Right atrium auricular region (tissue), 2 donors: ENCODE data around the gene C1orf53. TPM values are rescaled to one million over a fixed set of nuclear protein-coding genes. Genes with fewer than 3 reads are reported as not detected.

Source experiments
- DNase-seq: peaks from one replicate; pipeline ENCODE4 v3.0.0-alpha.2; 2019; ENCODE audit warnings: low spot score
- H3K27ac ChIP-seq, 2 donors: fragments of 200-600 bp; sonication (generic); 1 replicate in 1 of 2; 2 replicates in 1 of 2; pipeline ENCODE4 v1.5.1; 2016 to 2019
- H3K27me3 ChIP-seq, 2 donors: fragments of 200-600 bp; sonication (generic); one replicate each; pipeline versions ENCODE4 v1.5.1 to v1.6.0; 2017 to 2019
- H3K36me3 ChIP-seq: fragments of 200-600 bp; sonication (generic); one replicate; pipeline ENCODE4 v1.5.1; 2016
- H3K4me1 ChIP-seq, 2 donors: fragments of 200-600 bp; sonication (generic); one replicate each; pipeline versions ENCODE4 v1.5.1 to v1.6.0; 2017 to 2019
- H3K4me3 ChIP-seq, 2 donors: fragments of 200-600 bp; sonication (generic); 1 replicate in 1 of 2; 2 replicates in 1 of 2; pipeline ENCODE4 v1.5.1; 2017 to 2019; ENCODE audit warnings: mild to moderate bottlenecking in 1 of 2, moderate library complexity in 1 of 2
- H3K9me3 ChIP-seq, 2 donors: fragments of 200-600 bp; sonication (generic); one replicate each; pipeline ENCODE4 v1.5.1; 2019
- CTCF ChIP-seq, 2 donors: fragments of 200-600 bp; sonication (generic); IDR thresholded peaks; one replicate each; pipeline ENCODE4 v1.5.1; 2019; ENCODE audit warnings: antibody characterized with exemption in 2 of 2
- total RNA-seq, 2 donors: library from RNA; depleted of rRNA; stranded (reverse); fragments of >200 nt; gene quantifications; one replicate each; pipeline ENCODE4 v1.1.0, GENCODE V29; 2016

C1orf53 gene
- total RNA-seq, 2 donors from 2014 or later, result 4.0 to 12.1 TPM

GRCh38 chr1:197904126-197904787, 1.8 kb downstream of the C1orf53 start:
- Histone ChIP-seq H3K27me3 (peaks cover 7 to 15% of the 10 kb centered on the region in 2 donors), H3K4me1 (peaks cover 0 to 7% of the 10 kb centered on the region in 2 donors), H3K9me3 (no peaks in the 10 kb centered on the region), H3K4me3 (no peak overlapping the region), H3K36me3 (no peaks in the 10 kb centered on the region), H3K27ac (no peak overlapping the region)
- DNase-seq, result no peak
- TF ChIP-seq CTCF (IDR thresholded peaks at IDR 0.05), result no peak

- Histone ChIP-seq H3K27ac (no peak overlapping the region), H3K27me3 (peaks cover 22 to 28% of the 10 kb centered on the region in 2 donors), H3K4me3 (no peak overlapping the region), H3K4me1 (peaks cover 0 to 13% of the 10 kb centered on the region in 2 donors), H3K9me3 (no peaks in the 10 kb centered on the region), H3K36me3 (no peaks in the 10 kb centered on the region)
- DNase-seq, result no peak
- TF ChIP-seq CTCF (IDR thresholded peaks at IDR 0.05), result no peak
These were observed 3.4 kb downstream of the C1orf53 start for GRCh38 chr1:197905699-197906351.

GRCh38 chr1:197907846-197908616, 5.6 kb downstream of the C1orf53 start:
- Histone ChIP-seq H3K4me3 (no peak overlapping the region), H3K9me3 (no peaks in the 10 kb centered on the region), H3K4me1 (peaks cover 0 to 28% of the 10 kb centered on the region in 2 donors), H3K27me3 (peaks cover 39 to 42% of the 10 kb centered on the region in 2 donors), H3K36me3 (no peaks in the 10 kb centered on the region), H3K27ac (no peak overlapping the region)
- no peak for DNase-seq
- no peak for TF ChIP-seq CTCF (IDR thresholded peaks at IDR 0.05)

DNA sequence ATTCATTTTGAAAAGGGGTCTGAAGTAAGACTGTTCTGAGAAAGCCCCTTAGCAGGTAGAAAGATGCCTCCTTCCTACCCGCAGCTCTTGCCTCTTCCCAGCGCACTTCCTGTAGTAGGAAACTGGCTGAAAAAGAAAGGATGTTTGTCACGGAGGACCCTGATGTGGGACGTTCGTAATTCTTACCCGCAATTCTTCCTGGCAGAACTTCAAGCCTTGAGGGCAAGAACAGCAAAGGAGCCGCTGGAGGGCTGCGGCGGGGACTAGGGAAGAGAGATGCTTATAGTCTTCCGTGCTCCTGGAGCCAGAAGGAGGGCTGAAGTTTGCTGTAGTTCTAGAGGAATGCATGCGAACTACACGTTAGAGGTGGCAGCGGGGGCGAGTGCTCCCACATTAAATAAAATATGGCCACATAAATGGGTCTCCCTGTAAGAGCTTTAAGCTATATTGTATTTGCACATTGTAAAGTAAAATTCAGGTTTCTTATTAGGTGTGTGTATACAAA, 6.3 kb downstream of the C1orf53 start:
- no peak for DNase-seq
- H3K9me3 ChIP-seq, result no peaks in the 10 kb centered on the region
- H3K36me3 ChIP-seq, result no peaks in the 10 kb centered on the region
- peaks cover 0 to 34% of the 10 kb centered on the region in 2 donors for H3K4me1 ChIP-seq
- no peak overlapping the region for H3K27ac ChIP-seq
- peaks cover 47 to 50% of the 10 kb centered on the region in 2 donors for H3K27me3 ChIP-seq
- TF ChIP-seq CTCF (IDR thresholded peaks at IDR 0.05), result no peak
- no peak overlapping the region for H3K4me3 ChIP-seq

- H3K27me3 ChIP-seq, result peaks cover 53 to 56% of the 10 kb centered on the region in 2 donors
These were observed 7.0 kb downstream of the C1orf53 start for GRCh38 chr1:197909384-197909783.

More at GRCh38 chr1:197909384-197909783, 7.0 kb downstream of the C1orf53 start:
- DNase-seq, result no peak
- Histone ChIP-seq H3K27ac (no peak overlapping the region), H3K4me3 (no peak overlapping the region), H3K36me3 (no peaks in the 10 kb centered on the region), H3K4me1 (peaks cover 0 to 34% of the 10 kb centered on the region in 2 donors), H3K9me3 (no peaks in the 10 kb centered on the region)
- no peak for TF ChIP-seq CTCF (IDR thresholded peaks at IDR 0.05)
